ENCODE results near the gene OR6Q1. TPM values are rescaled to one million over a fixed set of nuclear protein-coding genes. Genes with fewer than 3 reads are reported as not detected.

The OR6Q1 gene
- polyA plus RNA-seq, 4 donors = not detected

DNA sequence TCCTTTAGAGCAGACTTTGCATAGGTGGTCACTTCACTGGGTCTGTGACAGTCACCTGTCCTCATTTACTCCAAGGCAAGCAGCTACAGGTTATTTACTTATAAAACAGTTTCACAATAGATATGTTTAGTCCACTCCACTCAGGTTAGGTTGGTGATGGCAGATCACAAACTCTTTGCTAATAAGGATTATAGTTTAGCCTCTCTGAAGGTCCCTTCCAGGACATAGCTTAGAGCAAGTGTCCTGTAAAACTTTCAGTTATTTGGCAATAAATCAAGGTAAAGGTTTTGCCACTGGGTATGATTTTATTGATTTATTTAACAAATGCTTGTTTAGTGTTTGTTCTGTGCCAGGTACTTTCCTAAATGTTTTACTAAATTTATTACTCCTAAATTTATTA is 8.8 kb downstream of the OR6Q1 start:
- H3K4me3 ChIP-seq (ENCODE audit: low read depth in 1 of 3, low read length in 3 of 3) = no peak overlapping the region
- H3K27ac ChIP-seq (ENCODE audit: low read depth in 1 of 3, low read length in 2 of 3) = no peak overlapping the region
- FAIRE-seq (no peak), DNase-seq (no peak)
- no peaks in the 10 kb centered on the region for H3K4me1 ChIP-seq (ENCODE audit: control insufficient read depth in 3 of 3, insufficient read depth in 2 of 3, low read depth in 1 of 3, low read length in 2 of 3)
- no peaks in the 10 kb centered on the region for H3K36me3 ChIP-seq (ENCODE audit: control insufficient read depth in 3 of 3, insufficient read depth in 2 of 3, low read depth in 1 of 3, low read length in 3 of 3)
- no peaks in the 10 kb centered on the region for H3K9me3 ChIP-seq (ENCODE audit: control insufficient read depth in 2 of 2, insufficient read depth in 1 of 2, low read depth in 1 of 2, low read length in 1 of 2)
- no peaks in the 10 kb centered on the region for H3K27me3 ChIP-seq (ENCODE audit: control insufficient read depth in 3 of 3, insufficient read depth in 3 of 3, low read length in 3 of 3)

- peak in 1 of 2 donors; percentile 15 for DNase-seq
- Histone ChIP-seq H3K9me3 (ENCODE audit: control insufficient read depth in 2 of 2, insufficient read depth in 1 of 2, low read depth in 1 of 2, low read length in 1 of 2) (no peaks in the 10 kb centered on the region), H3K36me3 (ENCODE audit: control insufficient read depth in 3 of 3, insufficient read depth in 2 of 3, low read depth in 1 of 3, low read length in 3 of 3) (no peaks in the 10 kb centered on the region), H3K4me1 (ENCODE audit: control insufficient read depth in 3 of 3, insufficient read depth in 2 of 3, low read depth in 1 of 3, low read length in 2 of 3) (no peaks in the 10 kb centered on the region), H3K27ac (ENCODE audit: low read depth in 1 of 3, low read length in 2 of 3) (no peak overlapping the region), H3K4me3 (ENCODE audit: low read depth in 1 of 3, low read length in 3 of 3) (no peak overlapping the region), H3K27me3 (ENCODE audit: control insufficient read depth in 3 of 3, insufficient read depth in 3 of 3, low read length in 3 of 3) (no peaks in the 10 kb centered on the region)
- FAIRE-seq = no peak
- 23 to 56% (median 49%) methylated on average over 2 of the region's 2 CpGs for WGBS, 3 donors
Observed at GRCh38 chr11:58043379-58043778, 12.6 kb downstream of the OR6Q1 start.

GRCh38 chr11:58046231-58046630 is 15.5 kb downstream of the OR6Q1 start:
- H3K9me3 ChIP-seq (ENCODE audit: control insufficient read depth in 2 of 2, insufficient read depth in 1 of 2, low read depth in 1 of 2, low read length in 1 of 2) = no peaks in the 10 kb centered on the region
- no peak overlapping the region for H3K4me3 ChIP-seq (ENCODE audit: low read depth in 1 of 3, low read length in 3 of 3)
- H3K27me3 ChIP-seq (ENCODE audit: control insufficient read depth in 3 of 3, insufficient read depth in 3 of 3, low read length in 3 of 3) = no peaks in the 10 kb centered on the region
- H3K27ac ChIP-seq (ENCODE audit: low read depth in 1 of 3, low read length in 2 of 3) = no peak overlapping the region
- H3K4me1 ChIP-seq (ENCODE audit: control insufficient read depth in 3 of 3, insufficient read depth in 2 of 3, low read depth in 1 of 3, low read length in 2 of 3) = no peaks in the 10 kb centered on the region
- DNase-seq = no peak
- no peak for FAIRE-seq
- no peaks in the 10 kb centered on the region for H3K36me3 ChIP-seq (ENCODE audit: control insufficient read depth in 3 of 3, insufficient read depth in 2 of 3, low read depth in 1 of 3, low read length in 3 of 3)
- WGBS, 3 donors = 68 to 85% (median 70%) methylated on average over 3 of the region's 3 CpGs

- WGBS, 3 donors = 88 to 91% (median 90%) methylated on average over 3 of the region's 3 CpGs
- H3K9me3 ChIP-seq (ENCODE audit: control insufficient read depth in 2 of 2, insufficient read depth in 1 of 2, low read depth in 1 of 2, low read length in 1 of 2) = no peaks in the 10 kb centered on the region
- no peak overlapping the region for H3K27ac ChIP-seq (ENCODE audit: low read depth in 1 of 3, low read length in 2 of 3)
- FAIRE-seq (no peak), DNase-seq (no peak)
- H3K27me3 ChIP-seq (ENCODE audit: control insufficient read depth in 3 of 3, insufficient read depth in 3 of 3, low read length in 3 of 3) = no peaks in the 10 kb centered on the region
- H3K4me1 ChIP-seq (ENCODE audit: control insufficient read depth in 3 of 3, insufficient read depth in 2 of 3, low read depth in 1 of 3, low read length in 2 of 3) = no peaks in the 10 kb centered on the region
- no peaks in the 10 kb centered on the region for H3K36me3 ChIP-seq (ENCODE audit: control insufficient read depth in 3 of 3, insufficient read depth in 2 of 3, low read depth in 1 of 3, low read length in 3 of 3)
- no peak overlapping the region for H3K4me3 ChIP-seq (ENCODE audit: low read depth in 1 of 3, low read length in 3 of 3)
Observed at GRCh38 chr11:58047818-58048217, 17.1 kb downstream of the OR6Q1 start.

- DNase-seq (no peak), FAIRE-seq (no peak)
- no peaks in the 10 kb centered on the region for H3K36me3 ChIP-seq (ENCODE audit: control insufficient read depth in 3 of 3, insufficient read depth in 2 of 3, low read depth in 1 of 3, low read length in 3 of 3)
- no peaks in the 10 kb centered on the region for H3K27me3 ChIP-seq (ENCODE audit: control insufficient read depth in 3 of 3, insufficient read depth in 3 of 3, low read length in 3 of 3)
- 73 to 86% (median 83%) methylated on average over 1 of the region's 1 CpG for WGBS, 3 donors
- H3K9me3 ChIP-seq (ENCODE audit: control insufficient read depth in 2 of 2, insufficient read depth in 1 of 2, low read depth in 1 of 2, low read length in 1 of 2) = no peaks in the 10 kb centered on the region
- peaks cover under 1 to 3% (median 3%) of the 10 kb centered on the region in 3 donors for H3K4me1 ChIP-seq (ENCODE audit: control insufficient read depth in 3 of 3, insufficient read depth in 2 of 3, low read depth in 1 of 3, low read length in 2 of 3)
- H3K27ac ChIP-seq (ENCODE audit: low read depth in 1 of 3, low read length in 2 of 3) = no peak overlapping the region
- H3K4me3 ChIP-seq (ENCODE audit: low read depth in 1 of 3, low read length in 3 of 3) = no peak overlapping the region
Observed at GRCh38 chr11:58055806-58056401, 25.2 kb downstream of the OR6Q1 start.

DNA sequence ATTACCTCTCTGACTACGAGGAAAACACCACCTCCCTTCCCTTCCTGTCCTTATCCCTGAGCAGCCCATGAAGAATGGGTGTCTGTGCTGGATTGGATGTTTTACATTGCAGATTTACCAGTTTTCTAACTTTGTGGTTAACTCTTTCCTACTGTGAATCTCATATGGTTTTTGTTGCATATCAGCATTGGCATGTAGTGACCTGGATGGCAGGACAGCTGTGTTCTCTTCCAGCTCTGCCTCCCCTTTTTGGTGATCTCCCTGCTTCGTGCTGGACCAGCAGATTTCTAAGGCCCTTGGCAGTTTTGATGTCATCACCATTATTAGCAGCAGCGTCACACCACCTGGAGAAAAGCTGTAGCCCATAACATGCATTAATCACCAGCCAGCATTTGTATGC is 26.7 kb downstream of the OR6Q1 start:
- no peaks in the 10 kb centered on the region for H3K27me3 ChIP-seq (ENCODE audit: control insufficient read depth in 3 of 3, insufficient read depth in 3 of 3, low read length in 3 of 3)
- no peaks in the 10 kb centered on the region for H3K9me3 ChIP-seq (ENCODE audit: control insufficient read depth in 2 of 2, insufficient read depth in 1 of 2, low read depth in 1 of 2, low read length in 1 of 2)
- peaks cover 3 to 10% (median 5%) of the 10 kb centered on the region in 3 donors for H3K4me1 ChIP-seq (ENCODE audit: control insufficient read depth in 3 of 3, insufficient read depth in 2 of 3, low read depth in 1 of 3, low read length in 2 of 3)
- no peak for DNase-seq
- no peak overlapping the region for H3K4me3 ChIP-seq (ENCODE audit: low read depth in 1 of 3, low read length in 3 of 3)
- H3K27ac ChIP-seq (ENCODE audit: low read depth in 1 of 3, low read length in 2 of 3) = no peak overlapping the region
- FAIRE-seq = no peak
- H3K36me3 ChIP-seq (ENCODE audit: control insufficient read depth in 3 of 3, insufficient read depth in 2 of 3, low read depth in 1 of 3, low read length in 3 of 3) = no peaks in the 10 kb centered on the region
- 77 to 87% (median 82%) methylated on average over 3 of the region's 3 CpGs for WGBS, 3 donors

GRCh38 chr11:58058276-58059006 is 27.7 kb downstream of the OR6Q1 start:
- Histone ChIP-seq H3K4me3 (ENCODE audit: low read depth in 1 of 3, low read length in 3 of 3) (no peak overlapping the region), H3K36me3 (ENCODE audit: control insufficient read depth in 3 of 3, insufficient read depth in 2 of 3, low read depth in 1 of 3, low read length in 3 of 3) (no peaks in the 10 kb centered on the region), H3K4me1 (ENCODE audit: control insufficient read depth in 3 of 3, insufficient read depth in 2 of 3, low read depth in 1 of 3, low read length in 2 of 3) (peaks cover 3 to 10% (median 5%) of the 10 kb centered on the region in 3 donors), H3K27me3 (ENCODE audit: control insufficient read depth in 3 of 3, insufficient read depth in 3 of 3, low read length in 3 of 3) (no peaks in the 10 kb centered on the region), H3K27ac (ENCODE audit: low read depth in 1 of 3, low read length in 2 of 3) (no peak overlapping the region), H3K9me3 (ENCODE audit: control insufficient read depth in 2 of 2, insufficient read depth in 1 of 2, low read depth in 1 of 2, low read length in 1 of 2) (no peaks in the 10 kb centered on the region)
- DNase-seq (peak in 1 of 2 donors; percentile 48), FAIRE-seq (no peak)
- WGBS, 3 donors = 64 to 69% (median 67%) methylated on average over 13 of the region's 13 CpGs

- no peaks in the 10 kb centered on the region for H3K36me3 ChIP-seq (ENCODE audit: control insufficient read depth in 3 of 3, insufficient read depth in 2 of 3, low read depth in 1 of 3, low read length in 3 of 3)
- no peaks in the 10 kb centered on the region for H3K27me3 ChIP-seq (ENCODE audit: control insufficient read depth in 3 of 3, insufficient read depth in 3 of 3, low read length in 3 of 3)
- FAIRE-seq (no peak), DNase-seq (peak in 1 of 2 donors; percentile 21)
- H3K4me3 ChIP-seq (ENCODE audit: low read depth in 1 of 3, low read length in 3 of 3) = no peak overlapping the region
- H3K27ac ChIP-seq (ENCODE audit: low read depth in 1 of 3, low read length in 2 of 3) = no peak overlapping the region
- 65 to 77% (median 76%) methylated on average over 4 of the region's 4 CpGs for WGBS, 3 donors
- H3K9me3 ChIP-seq (ENCODE audit: control insufficient read depth in 2 of 2, insufficient read depth in 1 of 2, low read depth in 1 of 2, low read length in 1 of 2) = no peaks in the 10 kb centered on the region
- H3K4me1 ChIP-seq (ENCODE audit: control insufficient read depth in 3 of 3, insufficient read depth in 2 of 3, low read depth in 1 of 3, low read length in 2 of 3) = peaks cover 3 to 10% (median 5%) of the 10 kb centered on the region in 3 donors
Observed at GRCh38 chr11:58059007-58059350, 28.2 kb downstream of the OR6Q1 start.

- Histone ChIP-seq H3K4me3 (ENCODE audit: low read depth in 1 of 3, low read length in 3 of 3) (no peak overlapping the region), H3K27ac (ENCODE audit: low read depth in 1 of 3, low read length in 2 of 3) (no peak overlapping the region), H3K4me1 (ENCODE audit: control insufficient read depth in 3 of 3, insufficient read depth in 2 of 3, low read depth in 1 of 3, low read length in 2 of 3) (peaks cover 3 to 10% (median 5%) of the 10 kb centered on the region in 3 donors), H3K9me3 (ENCODE audit: control insufficient read depth in 2 of 2, insufficient read depth in 1 of 2, low read depth in 1 of 2, low read length in 1 of 2) (no peaks in the 10 kb centered on the region), H3K36me3 (ENCODE audit: control insufficient read depth in 3 of 3, insufficient read depth in 2 of 3, low read depth in 1 of 3, low read length in 3 of 3) (no peaks in the 10 kb centered on the region), H3K27me3 (ENCODE audit: control insufficient read depth in 3 of 3, insufficient read depth in 3 of 3, low read length in 3 of 3) (peaks cover 0 to 2% (median 0%) of the 10 kb centered on the region in 3 donors)
- FAIRE-seq (no peak), DNase-seq (no peak)
- WGBS, 3 donors = 85 to 91% (median 87%) methylated on average over 3 of the region's 3 CpGs
Observed at GRCh38 chr11:58060535-58060934, 29.8 kb downstream of the OR6Q1 start.
